Mucosa of descending colon (tissue), 3 donors: ENCODE data around the gene LNX2. TPM values are rescaled to one million over a fixed set of nuclear protein-coding genes. Genes with fewer than 3 reads are reported as not detected.
A peak's percentile ranks its signal among the peaks of the same experiment; 100 is the strongest.

Experiments used
- ATAC-seq: fragments of 200-7000 bp; cut with Tn5 transposase; one replicate; pipeline ENCODE4 v1.9.1; 2020; ENCODE audit warnings: mild to moderate bottlenecking, moderate library complexity
- DNase-seq, 3 donors: peaks; one replicate each; pipeline ENCODE4 v3.0.0-alpha.2; 2020
- H3K36me3 ChIP-seq: fragments of 200-600 bp; one replicate; pipeline ENCODE4 v1.8.0; 2021; ENCODE audit warnings: low read depth, mild to moderate bottlenecking
- H3K4me1 ChIP-seq: fragments of 200-600 bp; one replicate; pipeline ENCODE4 v1.8.0; 2021; ENCODE audit warnings: low read depth, mild to moderate bottlenecking
- H3K4me3 ChIP-seq: fragments of 200-600 bp; one replicate; pipeline ENCODE4 v1.8.0; 2021; ENCODE audit warnings: mild to moderate bottlenecking
- H3K9me3 ChIP-seq: fragments of 200-600 bp; one replicate; pipeline ENCODE4 v1.8.0; 2021; ENCODE audit warnings: mild to moderate bottlenecking
- intact Hi-C, 2 donors: fragments of 100-400 bp; cut with DNase I in 1 of 2; cut with micrococcal nuclease in 1 of 2; formaldehyde crosslinking; loops; one replicate each; pipeline versions ENCODE4 v1.11.0 to v1.11.1; 2022; cut with DNase I, micrococcal nuclease
- total RNA-seq, 3 donors: library from RNA; stranded (reverse); fragmentation: NEBNext Ultra II Directional in 2 of 3; extraction: Animal tissue kit (Norgen Biotek cat#: 25700) in 2 of 3; gene quantifications; one replicate each; pipeline versions ENCODE4 v1.2.1 to v1.2.4, GENCODE V29; 2021 to 2023
- TF ChIP-seq, protein P1 (sequence below): fragments of 200-600 bp; IDR thresholded peaks from one replicate; pipeline ENCODE4 v1.8.0; 2022; ENCODE audit warnings: antibody characterized with exemption, mild to moderate bottlenecking
- donor health status: DM: no; HTN: no; CAD: no; lungs with moderate emphysema.
- donor health status: DM: no; HTN: no; CAD: no.
- donor health status: DM: no; HTN: yes; CAD: no.

LNX2 gene
- total RNA-seq, 3 donors from 2014 or later = 20.0 to 34.0 (median 26.2) TPM

GRCh38 chr13:27637289-27637626 lies 16.9 kb upstream of the LNX2 start:
- intact Hi-C loops = no loop called here
- Histone ChIP-seq H3K4me1 (no peaks in the 10 kb centered on the region), H3K9me3 (no peaks in the 10 kb centered on the region), H3K36me3 (no peaks in the 10 kb centered on the region), H3K4me3 (no peak overlapping the region)
- DNase-seq (no peak), ATAC-seq (no peak)
- TF ChIP-seq, protein P1, sequence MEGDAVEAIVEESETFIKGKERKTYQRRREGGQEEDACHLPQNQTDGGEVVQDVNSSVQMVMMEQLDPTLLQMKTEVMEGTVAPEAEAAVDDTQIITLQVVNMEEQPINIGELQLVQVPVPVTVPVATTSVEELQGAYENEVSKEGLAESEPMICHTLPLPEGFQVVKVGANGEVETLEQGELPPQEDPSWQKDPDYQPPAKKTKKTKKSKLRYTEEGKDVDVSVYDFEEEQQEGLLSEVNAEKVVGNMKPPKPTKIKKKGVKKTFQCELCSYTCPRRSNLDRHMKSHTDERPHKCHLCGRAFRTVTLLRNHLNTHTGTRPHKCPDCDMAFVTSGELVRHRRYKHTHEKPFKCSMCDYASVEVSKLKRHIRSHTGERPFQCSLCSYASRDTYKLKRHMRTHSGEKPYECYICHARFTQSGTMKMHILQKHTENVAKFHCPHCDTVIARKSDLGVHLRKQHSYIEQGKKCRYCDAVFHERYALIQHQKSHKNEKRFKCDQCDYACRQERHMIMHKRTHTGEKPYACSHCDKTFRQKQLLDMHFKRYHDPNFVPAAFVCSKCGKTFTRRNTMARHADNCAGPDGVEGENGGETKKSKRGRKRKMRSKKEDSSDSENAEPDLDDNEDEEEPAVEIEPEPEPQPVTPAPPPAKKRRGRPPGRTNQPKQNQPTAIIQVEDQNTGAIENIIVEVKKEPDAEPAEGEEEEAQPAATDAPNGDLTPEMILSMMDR = no peak

GRCh38 chr13:27636589-27637288 lies 16.4 kb upstream of the LNX2 start:
- Histone ChIP-seq H3K4me1 (no peaks in the 10 kb centered on the region), H3K36me3 (no peaks in the 10 kb centered on the region), H3K9me3 (no peaks in the 10 kb centered on the region), H3K4me3 (no peak overlapping the region)
- TF ChIP-seq, protein P1 = no peak
- intact Hi-C loops = no loop called here
- ATAC-seq (no peak), DNase-seq (no peak)

DNA sequence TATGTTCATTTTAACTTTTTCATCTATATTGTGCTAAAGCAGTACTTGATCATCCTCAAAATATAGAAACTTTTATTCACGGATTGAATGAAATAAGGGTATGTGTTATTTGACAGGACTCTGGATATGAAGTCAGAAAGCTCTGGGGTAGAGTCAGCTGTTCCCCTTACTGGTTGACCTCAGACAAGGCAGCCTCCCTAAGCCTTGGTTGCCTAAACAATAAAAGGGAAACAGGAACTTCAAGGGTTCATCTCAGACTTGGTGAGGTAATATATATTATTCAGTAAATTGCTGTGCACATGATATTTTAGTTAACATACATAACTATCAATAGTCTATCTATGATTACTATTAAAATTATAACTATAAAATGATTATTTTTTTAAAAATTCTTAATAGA lies 14.9 kb upstream of the LNX2 start:
- ATAC-seq = no peak
- intact Hi-C loops = no loop called here
- no peak for DNase-seq
- TF ChIP-seq, protein P1 = no peak
- H3K4me3 ChIP-seq = no peak overlapping the region
- no peaks in the 10 kb centered on the region for H3K9me3 ChIP-seq
- H3K4me1 ChIP-seq = no peaks in the 10 kb centered on the region
- H3K36me3 ChIP-seq = no peaks in the 10 kb centered on the region

DNA sequence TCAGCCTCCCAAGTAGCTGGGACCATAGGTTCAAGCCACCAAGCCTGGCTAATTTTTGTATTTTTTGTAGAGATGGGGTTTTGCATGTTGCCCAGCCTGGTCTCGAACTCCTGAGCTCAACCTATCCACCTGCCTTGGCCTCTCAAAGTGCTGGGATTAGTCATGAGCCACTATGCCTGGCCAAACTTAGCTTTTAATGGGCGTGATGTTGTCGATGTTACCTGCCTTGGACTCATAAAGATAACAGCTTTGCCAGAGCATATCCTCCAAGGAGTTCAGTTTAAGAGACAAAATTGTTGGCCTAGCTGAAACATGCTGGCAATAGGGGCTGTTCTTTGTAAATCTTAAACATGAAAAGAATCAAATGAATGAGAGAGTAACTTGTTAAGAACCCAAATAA lies 14.5 kb upstream of the LNX2 start:
- Histone ChIP-seq H3K4me1 (no peaks in the 10 kb centered on the region), H3K9me3 (no peaks in the 10 kb centered on the region), H3K36me3 (no peaks in the 10 kb centered on the region), H3K4me3 (no peak overlapping the region)
- intact Hi-C loops = no loop called here
- DNase-seq (no peak), ATAC-seq (peak; percentile 50)
- TF ChIP-seq, protein P1 = no peak

DNA sequence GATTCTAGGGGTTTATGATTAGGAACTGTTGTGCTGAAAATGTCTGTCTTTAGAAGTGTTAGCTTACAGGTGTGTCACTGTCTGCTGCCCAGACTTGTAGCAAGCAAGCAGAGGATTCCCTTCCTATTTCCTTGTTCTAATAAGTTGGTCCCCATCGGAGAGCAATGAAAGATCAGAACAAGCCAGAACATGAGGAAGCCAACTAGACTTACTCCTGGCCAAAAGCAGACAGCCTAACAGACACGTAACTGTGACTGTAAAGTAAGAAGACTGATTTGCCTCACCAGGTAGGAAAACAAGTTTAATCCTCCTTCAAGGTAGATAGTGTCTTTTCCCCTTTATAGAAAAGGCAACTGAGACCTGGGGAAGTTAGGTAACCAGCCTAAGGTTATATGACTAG lies 13.9 kb upstream of the LNX2 start:
- Histone ChIP-seq H3K36me3 (no peaks in the 10 kb centered on the region), H3K4me1 (no peaks in the 10 kb centered on the region), H3K4me3 (no peak overlapping the region), H3K9me3 (no peaks in the 10 kb centered on the region)
- no peak for DNase-seq
- TF ChIP-seq, protein P1 = no peak
- intact Hi-C loops = no loop called here
- no peak for ATAC-seq

- H3K4me3 ChIP-seq = no peak overlapping the region
- no peak for ATAC-seq
- DNase-seq = no peak
- no peaks in the 10 kb centered on the region for H3K36me3 ChIP-seq
- TF ChIP-seq, protein P1 = no peak
- H3K4me1 ChIP-seq = no peaks in the 10 kb centered on the region
- intact Hi-C loops = no loop called here
- no peaks in the 10 kb centered on the region for H3K9me3 ChIP-seq
Observed at GRCh38 chr13:27632648-27633047, 12.3 kb upstream of the LNX2 start.
